GM21723 (cell line): ENCODE data around the gene ART1.
"Not testable (repeated sequence)": the region's sequence is repeated elsewhere in the genome, so short reads cannot be mapped to it uniquely, and the experiment has no call there.

Experiments
- ATAC-seq: cut with Tn5 transposase; IDR thresholded peaks from one replicate; pipeline ENCODE4 v1.9.1; 2021; ENCODE audit warnings: mild to moderate bottlenecking, moderate library complexity; ENCODE audit not compliant: unreplicated experiment

The ART1 gene, protein sequence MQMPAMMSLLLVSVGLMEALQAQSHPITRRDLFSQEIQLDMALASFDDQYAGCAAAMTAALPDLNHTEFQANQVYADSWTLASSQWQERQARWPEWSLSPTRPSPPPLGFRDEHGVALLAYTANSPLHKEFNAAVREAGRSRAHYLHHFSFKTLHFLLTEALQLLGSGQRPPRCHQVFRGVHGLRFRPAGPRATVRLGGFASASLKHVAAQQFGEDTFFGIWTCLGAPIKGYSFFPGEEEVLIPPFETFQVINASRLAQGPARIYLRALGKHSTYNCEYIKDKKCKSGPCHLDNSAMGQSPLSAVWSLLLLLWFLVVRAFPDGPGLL

GRCh38 chr11:3644817-3645235, at the start of gene ART1:
Gene ART1 (plus strand): TSS chr11:3645128. CDS start chr11:3659214, 14,086 bp downstream.
- no peak for ATAC-seq

- not testable (repeated sequence) for ATAC-seq
Measured at GRCh38 chr11:3597743-3598142, 47.2 kb upstream of the ART1 start.

DNA sequence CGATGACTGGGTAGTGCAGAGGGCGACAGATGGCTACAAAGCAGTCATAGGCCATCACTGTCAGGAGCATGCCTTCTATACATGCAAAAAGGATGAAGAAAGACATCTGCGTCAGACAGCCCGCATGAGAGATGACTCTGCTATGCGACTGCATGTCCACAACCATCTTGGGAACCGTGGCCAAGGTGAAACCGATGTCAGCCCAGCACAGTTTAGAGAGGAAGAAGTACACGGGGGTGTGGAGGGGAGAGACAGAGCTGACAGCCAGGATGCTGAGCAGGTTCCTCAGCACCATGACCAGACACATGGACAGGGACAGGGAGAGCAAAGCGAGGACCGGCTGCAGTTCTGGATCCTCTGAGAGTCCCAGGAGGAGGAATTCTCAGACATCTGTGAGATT, 44.7 kb upstream of the ART1 start:
- not testable (repeated sequence) for ATAC-seq

GRCh38 chr11:3604167-3604566, 40.8 kb upstream of the ART1 start:
- ATAC-seq, result no peak

- ATAC-seq, result no peak
Measured at GRCh38 chr11:3605283-3605662, 39.7 kb upstream of the ART1 start.

GRCh38 chr11:3605771-3606203, 39.1 kb upstream of the ART1 start:
- ATAC-seq, result no peak

DNA sequence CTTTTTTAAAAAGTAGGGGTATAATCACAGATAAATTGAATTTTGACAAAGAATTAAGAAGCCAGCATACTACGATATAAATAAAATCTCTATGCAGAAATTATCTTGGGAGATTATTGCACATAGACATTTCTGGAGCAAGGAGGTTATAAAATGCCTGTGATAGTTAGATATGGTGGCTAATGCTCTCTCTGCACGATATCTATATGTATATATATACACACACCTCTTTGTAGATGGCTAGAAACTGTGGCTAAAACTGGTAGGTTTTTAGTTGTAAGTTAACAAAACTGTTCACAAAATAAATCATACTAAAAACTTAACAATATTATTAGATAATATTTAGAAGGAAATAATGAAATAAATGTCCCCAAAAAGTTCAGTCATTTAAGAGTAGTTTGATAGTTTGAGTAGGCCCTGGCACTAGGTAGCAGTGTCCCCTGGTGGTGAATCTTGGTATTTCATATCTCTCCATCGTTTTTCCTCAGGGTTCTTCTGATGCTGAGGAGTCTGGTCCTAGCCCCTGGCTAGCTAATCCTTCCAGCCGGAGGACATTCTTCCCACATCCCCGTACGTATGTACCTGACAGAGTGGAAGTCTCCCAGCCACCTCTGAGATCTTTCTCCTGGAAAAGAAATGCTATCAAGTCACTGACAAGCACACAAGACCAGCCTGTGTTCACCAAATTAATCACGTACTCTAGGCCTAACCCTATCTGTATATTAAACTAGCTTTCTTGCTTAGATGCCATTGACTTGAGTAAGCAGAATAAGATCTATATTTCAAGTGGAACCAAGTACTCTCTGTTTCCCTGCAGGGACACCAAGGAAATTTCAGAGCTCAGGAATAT, 35.3 kb upstream of the ART1 start:
- no peak for ATAC-seq

DNA sequence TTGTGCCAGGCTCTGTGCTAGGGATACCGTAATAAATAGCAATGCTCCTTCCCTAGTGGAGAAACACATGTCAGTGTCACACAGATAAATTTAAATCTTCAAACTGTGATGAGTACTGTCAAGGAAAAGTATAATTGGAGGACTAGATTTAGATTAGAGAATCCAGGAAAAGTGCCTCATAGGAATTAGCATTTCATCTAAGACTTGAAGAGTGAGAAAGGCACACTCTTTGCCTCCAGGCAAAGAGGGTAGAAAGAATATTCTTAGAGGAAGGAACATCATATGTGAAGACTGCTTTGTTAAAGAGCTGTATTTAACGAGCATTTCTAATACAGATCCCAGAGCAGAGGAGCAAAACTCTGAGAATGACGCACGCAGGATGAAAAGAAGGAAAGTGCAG, 34.1 kb upstream of the ART1 start:
- no peak for ATAC-seq

GRCh38 chr11:3611976-3612678, 32.8 kb upstream of the ART1 start:
- ATAC-seq, result no peak

DNA sequence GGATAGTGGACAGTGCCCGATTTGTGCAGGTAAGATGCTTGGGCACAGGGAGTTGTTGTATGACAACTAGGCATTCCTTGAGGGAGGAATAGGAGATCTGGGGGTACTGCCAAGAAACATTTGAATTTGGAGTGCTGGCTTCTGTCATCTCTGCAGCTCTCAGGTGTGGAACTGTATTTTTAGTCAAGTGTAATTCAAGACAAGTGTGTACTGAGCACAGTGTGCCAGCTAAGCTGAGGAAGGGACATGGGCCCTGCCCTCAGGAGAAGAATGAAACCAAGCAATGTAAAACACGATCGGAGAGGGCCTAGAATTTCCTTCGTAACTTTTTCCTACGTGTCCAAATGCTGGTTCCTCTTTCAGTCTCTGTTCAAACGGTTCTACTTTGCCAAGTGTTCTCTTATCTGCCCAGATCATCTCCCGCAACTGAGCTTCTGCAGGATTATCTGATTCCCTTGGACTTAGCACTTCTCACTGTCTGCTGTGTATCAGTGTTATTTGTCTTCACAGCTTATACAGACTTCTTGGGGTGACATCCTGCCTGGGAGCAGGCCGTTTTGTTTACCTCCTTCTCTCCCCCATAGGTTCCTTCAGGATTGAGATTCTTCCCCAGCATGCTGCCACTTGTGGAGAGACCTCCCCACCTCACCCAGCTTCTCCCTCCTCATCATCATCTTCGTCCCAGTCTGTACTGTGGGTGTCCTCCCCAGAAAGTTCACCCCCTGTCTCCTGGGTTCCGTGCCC, 30.8 kb upstream of the ART1 start:
- ATAC-seq, result no peak

GRCh38 chr11:3614742-3615171, 30.2 kb upstream of the ART1 start:
- ATAC-seq, result peak; percentile 70

DNA sequence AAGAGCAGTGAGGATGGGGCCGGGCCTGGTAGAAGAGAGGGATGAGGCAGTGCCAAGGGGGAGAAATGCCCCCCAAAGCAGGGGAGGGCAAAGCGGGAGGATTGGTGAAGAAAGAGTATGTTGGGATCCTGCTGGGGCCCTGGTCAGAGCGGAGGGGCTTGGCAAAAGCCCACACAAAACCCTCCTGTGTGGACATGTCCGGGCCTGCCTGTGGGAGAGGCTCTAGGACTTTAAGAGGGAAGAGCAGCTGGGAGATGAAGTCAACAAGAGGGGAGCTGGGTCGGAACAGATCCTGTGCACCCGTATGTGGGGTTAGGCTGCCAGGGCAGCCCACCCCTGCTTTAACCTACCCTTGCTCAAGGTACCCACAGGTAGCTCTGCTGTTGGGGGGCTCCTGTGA, 28.9 kb upstream of the ART1 start:
- no peak for ATAC-seq

- no peak for ATAC-seq
Measured at GRCh38 chr11:3616721-3617460, 28.0 kb upstream of the ART1 start.

DNA sequence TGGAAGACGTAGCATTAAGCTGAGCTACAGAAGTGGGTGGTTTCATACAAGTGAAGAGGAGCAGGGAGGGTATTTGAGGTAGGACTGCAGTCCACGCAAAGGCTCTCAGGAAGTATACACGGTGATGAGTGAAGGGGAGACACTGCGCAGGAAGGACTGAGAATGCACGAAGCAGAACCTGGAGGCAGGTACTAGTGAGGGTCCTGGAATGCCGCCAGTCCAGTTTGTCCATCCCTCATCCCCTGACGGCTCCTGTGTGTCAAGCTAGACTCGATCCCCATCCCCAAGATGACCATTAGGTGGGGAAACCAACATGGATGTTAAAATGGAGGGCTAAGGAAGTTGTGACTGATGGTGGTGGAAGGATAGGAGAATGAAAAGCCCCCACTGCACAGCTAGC, 26.9 kb upstream of the ART1 start:
- no peak for ATAC-seq

DNA sequence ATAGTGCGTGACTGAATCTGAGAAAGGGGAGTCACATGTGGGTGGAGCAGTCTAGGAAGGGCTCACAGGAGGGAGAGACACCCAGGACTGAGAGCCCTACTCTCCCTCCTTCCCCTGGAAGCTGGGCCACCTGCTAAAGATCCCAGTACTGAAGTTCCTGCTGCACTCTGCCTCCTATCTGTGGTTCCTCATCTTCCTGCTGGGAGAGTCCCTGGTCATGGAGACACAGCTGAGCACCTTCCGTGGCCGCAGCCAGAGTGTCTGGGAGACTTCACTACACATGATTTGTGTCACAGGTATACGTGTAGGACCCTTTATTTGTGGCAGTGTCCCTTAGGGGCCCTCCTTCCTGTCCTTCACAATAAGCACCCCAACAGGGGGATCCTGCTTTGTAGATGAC, 22.4 kb upstream of the ART1 start:
- ATAC-seq, result no peak

- ATAC-seq, result no peak
Measured at GRCh38 chr11:3623121-3623520, 21.8 kb upstream of the ART1 start.

- ATAC-seq, result no peak
Measured at GRCh38 chr11:3623767-3624458, 21.0 kb upstream of the ART1 start.

DNA sequence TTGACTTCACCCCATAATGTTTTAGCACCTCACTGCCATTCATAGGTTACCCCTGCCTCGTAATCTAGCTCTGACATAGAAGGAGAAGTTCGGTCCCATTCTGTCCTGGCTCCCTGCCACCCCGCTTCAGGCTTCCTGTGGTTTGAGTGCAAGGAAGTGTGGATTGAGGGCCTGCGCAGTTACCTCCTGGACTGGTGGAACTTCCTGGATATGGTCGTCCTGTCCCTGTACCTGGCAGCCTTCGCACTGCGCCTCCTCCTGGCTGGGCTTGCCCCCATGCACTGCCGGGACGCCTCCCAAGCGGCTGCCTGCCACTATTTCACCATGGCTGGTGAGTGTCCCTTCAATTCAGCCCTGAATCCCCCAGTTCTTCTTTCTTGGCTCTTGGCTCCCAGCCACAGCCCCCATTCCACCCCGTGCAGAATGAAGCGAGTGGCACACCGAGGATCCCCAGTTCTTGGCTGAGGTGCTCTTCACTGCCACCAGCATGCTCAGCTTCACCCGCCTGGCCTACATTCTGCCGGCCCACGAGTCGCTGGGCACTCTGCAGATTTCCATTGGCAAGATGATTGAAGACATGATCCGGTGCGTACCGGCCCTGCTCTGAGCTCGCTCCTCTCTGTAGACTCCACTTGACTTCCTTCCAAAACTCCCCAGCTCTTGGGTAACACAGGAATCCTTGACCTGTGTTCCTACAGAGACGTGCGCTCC, 18.5 kb upstream of the ART1 start:
- no peak for ATAC-seq

DNA sequence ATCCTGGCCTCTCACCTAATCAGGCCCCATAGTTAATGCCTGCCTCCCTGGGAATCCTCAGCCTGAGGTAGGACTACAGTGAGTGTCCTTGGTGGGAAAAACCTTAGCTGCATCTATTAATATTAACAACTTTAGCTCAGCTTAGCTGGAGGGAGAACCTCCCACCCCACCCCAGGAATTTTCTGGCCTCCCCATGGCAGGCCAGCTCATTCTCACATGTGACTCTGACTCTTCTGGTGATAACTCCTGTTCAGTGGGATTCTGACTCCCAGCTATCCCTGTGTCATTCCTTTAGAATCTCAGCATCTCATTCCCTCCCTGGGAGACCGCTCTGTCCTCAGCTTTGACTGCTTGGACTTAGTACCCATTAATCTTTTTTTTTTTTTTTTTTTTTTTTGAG, 17.6 kb upstream of the ART1 start:
- ATAC-seq, result no peak
